Hepatocyte (in vitro differentiated cells): ENCODE measurements around the gene UBE2J2.

Source experiments
- CTCF ChIP-seq: fragments of 200-600 bp; sonication (generic); IDR thresholded peaks from 2 replicates; pipeline ENCODE4 v1.5.1; 2016; ENCODE audit warnings: antibody characterized with exemption, mild to moderate bottlenecking; ENCODE audit not compliant: poor library complexity
- EZH2 ChIP-seq: fragments of 200-600 bp; sonication (generic); IDR thresholded peaks from 2 replicates; pipeline ENCODE4 v1.6.1; 2016; ENCODE audit warnings: antibody characterized with exemption, mild to moderate bottlenecking, borderline replicate concordance
- EZH2phosphoT487 ChIP-seq: fragments of 200-600 bp; sonication (generic); IDR thresholded peaks from one replicate; pipeline ENCODE4 v1.6.1; 2018; ENCODE audit warnings: antibody characterized with exemption, mild to moderate bottlenecking, low read depth, moderate library complexity; ENCODE audit not compliant: unreplicated experiment, severe bottlenecking

DNA sequence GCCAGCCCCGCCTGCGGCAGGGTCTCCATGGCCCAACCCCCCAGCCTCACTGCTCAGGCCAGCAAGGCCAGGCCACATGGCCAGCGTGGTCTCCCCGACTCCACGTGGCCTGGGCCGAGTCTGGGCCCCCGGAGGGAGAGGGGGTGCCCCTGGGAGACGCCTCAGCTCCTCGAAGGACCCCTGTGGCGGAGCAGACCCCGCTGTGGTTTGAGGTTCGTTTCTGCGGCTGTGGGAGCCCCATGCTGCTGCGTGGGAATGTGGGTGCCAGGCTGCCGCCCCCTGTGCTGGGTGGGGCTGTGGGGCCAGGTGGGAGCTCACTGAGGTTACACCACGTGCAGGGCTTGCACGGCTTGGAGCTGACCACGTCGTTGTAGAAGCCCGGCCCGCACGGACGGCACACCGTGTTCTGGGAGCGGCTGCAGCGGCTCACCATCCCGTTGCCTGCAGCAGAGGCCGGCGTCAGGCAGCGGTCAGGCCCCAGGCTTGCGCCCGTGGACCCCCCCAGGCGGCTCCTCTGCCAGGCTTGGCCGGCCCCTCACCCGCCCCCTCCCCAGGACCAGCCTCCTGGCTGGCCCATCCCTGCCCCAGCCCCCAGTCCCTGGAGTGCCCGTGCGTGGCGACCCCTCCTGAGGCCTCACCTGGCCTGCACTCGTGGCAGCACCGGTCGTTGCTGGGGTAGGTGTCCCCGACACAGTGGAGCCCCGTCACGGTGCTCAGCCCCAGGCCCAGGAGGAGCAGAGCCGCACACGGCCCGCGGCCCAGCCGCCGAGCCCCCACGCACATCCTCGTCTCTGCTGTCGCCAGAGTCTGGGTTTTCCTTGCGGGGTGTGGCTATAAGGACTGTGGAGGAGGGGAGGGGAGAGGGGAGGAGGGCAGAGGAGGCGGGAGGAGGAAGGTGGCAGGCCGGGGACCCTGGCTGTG lies 60.0 kb downstream of the UBE2J2 start, which contains the start of gene TNFRSF4:
- TF ChIP-seq CTCF, result no peak
- TF ChIP-seq EZH2, result no peak
- no peak for TF ChIP-seq EZH2phosphoT487
